GM12875 (cell line): Measurements from ENCODE around the gene PANK4.

ENCODE experiments used
- H3K4me3 ChIP-seq: one replicate; pipeline ENCODE4 v1.5.1; 2011; ENCODE audit warnings: low read depth, low read length, control low read depth
- TF ChIP-seq, protein P1 (sequence below): IDR thresholded peaks from 2 replicates; pipeline ENCODE4 v1.5.1; 2011; ENCODE audit warnings: low read depth, mild to moderate bottlenecking, control low read depth, inconsistent platforms, low read length, moderate library complexity, borderline replicate concordance; ENCODE audit not compliant: insufficient read depth

The PANK4 gene

DNA sequence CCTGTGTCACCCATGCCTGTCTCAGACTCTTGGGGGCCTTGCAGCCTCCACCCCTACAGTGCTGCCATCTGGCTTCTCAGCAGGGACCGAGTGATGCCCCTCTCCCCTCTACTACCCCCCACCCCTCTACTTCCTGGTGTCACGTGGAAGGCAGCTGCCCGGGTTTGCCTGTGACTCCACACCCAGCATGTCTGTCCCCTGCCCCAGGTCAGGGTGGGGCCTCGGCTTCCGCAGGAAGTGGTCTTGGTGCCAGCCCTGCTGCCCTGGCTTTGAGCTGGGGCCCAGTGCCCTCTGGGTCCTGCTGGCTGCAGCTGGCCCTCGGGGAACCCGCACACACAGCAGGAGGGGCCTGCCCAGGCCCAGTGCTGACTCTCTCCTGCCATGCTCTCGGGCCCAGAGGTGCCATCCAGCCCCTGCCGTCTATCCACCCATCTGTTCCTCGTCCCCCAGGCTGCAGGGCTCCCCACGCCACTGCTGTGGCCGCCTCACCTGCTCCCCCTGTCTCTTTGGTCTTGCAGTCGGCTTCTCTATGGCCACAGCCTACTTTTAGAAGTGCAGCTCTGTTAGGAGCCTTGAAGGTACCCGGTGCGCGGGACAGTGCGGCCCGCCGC is 26.3 kb downstream of the PANK4 start:
- TF ChIP-seq, protein P1, sequence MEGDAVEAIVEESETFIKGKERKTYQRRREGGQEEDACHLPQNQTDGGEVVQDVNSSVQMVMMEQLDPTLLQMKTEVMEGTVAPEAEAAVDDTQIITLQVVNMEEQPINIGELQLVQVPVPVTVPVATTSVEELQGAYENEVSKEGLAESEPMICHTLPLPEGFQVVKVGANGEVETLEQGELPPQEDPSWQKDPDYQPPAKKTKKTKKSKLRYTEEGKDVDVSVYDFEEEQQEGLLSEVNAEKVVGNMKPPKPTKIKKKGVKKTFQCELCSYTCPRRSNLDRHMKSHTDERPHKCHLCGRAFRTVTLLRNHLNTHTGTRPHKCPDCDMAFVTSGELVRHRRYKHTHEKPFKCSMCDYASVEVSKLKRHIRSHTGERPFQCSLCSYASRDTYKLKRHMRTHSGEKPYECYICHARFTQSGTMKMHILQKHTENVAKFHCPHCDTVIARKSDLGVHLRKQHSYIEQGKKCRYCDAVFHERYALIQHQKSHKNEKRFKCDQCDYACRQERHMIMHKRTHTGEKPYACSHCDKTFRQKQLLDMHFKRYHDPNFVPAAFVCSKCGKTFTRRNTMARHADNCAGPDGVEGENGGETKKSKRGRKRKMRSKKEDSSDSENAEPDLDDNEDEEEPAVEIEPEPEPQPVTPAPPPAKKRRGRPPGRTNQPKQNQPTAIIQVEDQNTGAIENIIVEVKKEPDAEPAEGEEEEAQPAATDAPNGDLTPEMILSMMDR, result no peak
- H3K4me3 ChIP-seq, result no peak overlapping the region

DNA sequence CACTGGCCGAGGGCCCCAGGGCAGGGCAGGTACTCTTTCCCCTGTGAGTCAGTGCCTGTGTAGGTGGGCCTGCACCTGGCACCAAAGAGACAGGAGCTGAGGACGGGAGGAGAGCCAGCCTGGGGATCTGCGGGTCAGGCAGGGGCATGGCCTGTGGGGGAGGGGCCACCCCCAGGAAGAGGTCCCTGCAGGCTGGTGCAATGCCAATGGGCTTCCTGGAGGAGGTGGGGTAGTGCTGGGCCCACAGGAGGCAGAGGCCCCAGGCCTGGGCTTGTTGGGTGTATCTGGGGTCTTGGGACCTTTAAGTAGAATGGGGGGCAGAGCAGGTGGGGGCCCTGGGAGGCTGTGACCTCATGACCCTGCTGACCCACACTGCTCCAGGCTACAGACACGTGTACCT is 27.1 kb downstream of the PANK4 start:
- TF ChIP-seq, protein P1, result no peak
- no peak overlapping the region for H3K4me3 ChIP-seq

DNA sequence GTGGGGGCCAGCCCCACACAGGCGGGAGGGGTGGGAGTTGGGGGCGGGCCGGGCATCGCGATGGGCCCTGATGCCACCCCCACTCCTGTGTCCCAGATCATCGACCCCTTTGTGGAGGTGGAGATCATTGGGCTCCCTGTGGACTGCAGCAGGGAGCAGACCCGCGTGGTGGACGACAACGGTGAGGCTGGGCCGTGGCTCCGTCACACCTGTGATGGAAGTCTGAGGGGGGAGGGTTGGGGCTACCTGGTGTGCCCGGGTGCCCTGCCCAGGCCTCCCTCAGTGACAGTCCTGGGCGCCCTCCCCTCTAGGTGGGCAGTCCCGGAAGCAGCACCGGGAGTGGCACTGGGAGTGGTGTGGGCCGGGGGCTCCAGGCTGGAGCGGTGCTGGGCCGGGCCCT is 27.7 kb downstream of the PANK4 start:
- TF ChIP-seq, protein P1, result no peak

DNA sequence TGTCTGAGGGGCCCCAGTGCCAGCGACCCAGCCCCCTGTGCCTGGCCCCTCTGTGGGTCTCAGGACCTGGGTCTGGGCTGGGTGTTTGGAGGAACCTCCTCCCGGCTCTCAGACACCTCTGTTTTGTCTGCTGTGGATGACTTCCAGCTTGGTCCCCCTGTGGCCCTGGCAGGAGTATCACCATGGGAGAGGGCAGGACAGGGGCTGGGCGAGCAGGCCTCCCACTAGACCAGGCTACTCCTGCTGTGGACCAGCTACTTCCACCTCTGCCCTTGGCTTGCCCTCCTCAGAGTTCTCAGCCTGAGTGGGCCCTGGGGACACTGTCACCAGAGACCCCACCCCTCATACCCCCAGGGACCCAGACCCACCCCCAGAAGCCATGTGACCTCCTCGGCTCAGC is 28.5 kb downstream of the PANK4 start:
- no peak overlapping the region for H3K4me3 ChIP-seq
- TF ChIP-seq, protein P1, result no peak

More for the DNA sequence above, 27.7 kb downstream of the PANK4 start:
- no peak overlapping the region for H3K4me3 ChIP-seq

DNA sequence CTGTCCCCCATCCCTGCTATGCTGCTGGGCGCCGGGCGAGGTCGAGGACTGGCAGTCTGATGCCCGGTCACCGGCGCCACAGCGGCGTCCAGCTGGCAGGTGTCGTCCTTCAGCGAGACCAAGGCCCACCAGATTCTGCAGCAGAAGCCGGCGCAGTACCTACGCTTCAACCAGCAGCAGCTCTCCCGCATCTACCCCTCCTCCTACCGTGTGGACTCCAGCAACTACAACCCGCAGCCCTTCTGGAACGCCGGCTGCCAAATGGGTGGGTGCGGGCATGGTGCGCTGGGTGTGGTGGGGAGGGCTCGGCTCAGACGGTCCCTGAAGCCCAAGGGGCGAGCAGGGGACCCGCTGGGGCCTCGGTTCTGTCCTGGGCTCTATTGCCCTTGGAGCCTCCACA is 29.6 kb downstream of the PANK4 start:
- H3K4me3 ChIP-seq, result no peak overlapping the region
- TF ChIP-seq, protein P1, result no peak

DNA sequence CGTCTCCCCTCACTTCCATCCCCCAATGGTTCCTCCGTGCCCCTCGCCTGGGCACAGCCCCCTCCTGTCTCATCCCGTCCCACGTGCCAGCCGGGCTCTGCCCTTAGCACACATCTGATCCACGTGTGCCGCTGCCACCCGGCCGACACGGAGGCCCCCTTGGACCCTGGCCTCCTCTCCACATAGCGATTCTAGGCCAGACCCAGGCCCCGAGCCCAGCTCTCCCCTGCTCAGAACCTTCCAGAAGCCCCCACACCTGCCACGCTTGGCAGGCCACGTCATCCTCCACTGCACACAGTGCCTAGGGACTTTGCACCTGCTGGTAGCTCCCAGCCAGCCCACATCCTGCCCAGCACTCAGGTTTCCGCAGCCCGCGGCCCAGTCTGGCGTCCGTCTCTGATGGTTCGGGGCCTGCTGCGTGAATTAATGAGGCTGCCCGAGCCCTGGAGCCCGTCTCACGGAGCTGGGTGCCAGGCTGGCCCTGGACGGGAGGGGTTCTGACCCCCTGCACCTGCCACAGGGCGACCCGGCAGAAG is 30.2 kb downstream of the PANK4 start:
- H3K4me3 ChIP-seq, result no peak overlapping the region
- TF ChIP-seq, protein P1, result no peak

DNA sequence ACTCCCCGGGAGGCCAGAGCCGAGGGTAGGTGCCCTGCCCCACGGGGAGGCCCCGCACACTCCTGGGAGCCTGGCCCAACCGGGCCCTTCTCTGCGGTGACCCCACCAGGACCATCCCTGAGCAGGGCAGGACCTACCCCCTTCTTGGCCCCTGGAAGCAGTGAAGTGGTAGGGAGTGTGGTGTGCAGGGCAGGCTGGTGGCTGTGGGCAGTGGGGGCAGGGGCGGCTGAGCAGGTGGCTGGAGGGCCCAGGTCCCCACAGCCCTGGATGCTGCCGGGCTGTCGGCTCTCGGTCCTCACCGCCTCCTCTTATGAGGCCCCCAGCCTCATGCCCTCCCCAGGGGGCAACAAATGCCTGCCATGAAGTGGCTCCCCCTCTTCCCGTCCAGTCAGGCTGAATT is 30.9 kb downstream of the PANK4 start:
- no peak overlapping the region for H3K4me3 ChIP-seq
- TF ChIP-seq, protein P1, result no peak
